DLD1 (cell line): ENCODE measurements around the gene MBD6.
"Not testable (repeated sequence)": the region's sequence is repeated elsewhere in the genome, so short reads cannot be mapped to it uniquely, and the experiment has no call there.

ENCODE experiments used
- in situ Hi-C: cut with HindIII; loops from 2 replicates; pipeline ENCODE4 v1.10.0; 2017; ENCODE audit warnings: low sequenced_read_pairs

Gene MBD6

GRCh38 chr12:57548488-57548887 is 25.9 kb downstream of the MBD6 start:
- in situ Hi-C loops: no loop called here

GRCh38 chr12:57549203-57549908 is 26.7 kb downstream of the MBD6 start:
- in situ Hi-C loops: no loop called here

GRCh38 chr12:57549909-57550640 is 27.5 kb downstream of the MBD6 start, which contains the start of gene KIF5A:
KIF5A (plus strand) TSS chr12:57550044; CDS start chr12:57550272, 228 bp downstream.
- in situ Hi-C loops: no loop called here

DNA sequence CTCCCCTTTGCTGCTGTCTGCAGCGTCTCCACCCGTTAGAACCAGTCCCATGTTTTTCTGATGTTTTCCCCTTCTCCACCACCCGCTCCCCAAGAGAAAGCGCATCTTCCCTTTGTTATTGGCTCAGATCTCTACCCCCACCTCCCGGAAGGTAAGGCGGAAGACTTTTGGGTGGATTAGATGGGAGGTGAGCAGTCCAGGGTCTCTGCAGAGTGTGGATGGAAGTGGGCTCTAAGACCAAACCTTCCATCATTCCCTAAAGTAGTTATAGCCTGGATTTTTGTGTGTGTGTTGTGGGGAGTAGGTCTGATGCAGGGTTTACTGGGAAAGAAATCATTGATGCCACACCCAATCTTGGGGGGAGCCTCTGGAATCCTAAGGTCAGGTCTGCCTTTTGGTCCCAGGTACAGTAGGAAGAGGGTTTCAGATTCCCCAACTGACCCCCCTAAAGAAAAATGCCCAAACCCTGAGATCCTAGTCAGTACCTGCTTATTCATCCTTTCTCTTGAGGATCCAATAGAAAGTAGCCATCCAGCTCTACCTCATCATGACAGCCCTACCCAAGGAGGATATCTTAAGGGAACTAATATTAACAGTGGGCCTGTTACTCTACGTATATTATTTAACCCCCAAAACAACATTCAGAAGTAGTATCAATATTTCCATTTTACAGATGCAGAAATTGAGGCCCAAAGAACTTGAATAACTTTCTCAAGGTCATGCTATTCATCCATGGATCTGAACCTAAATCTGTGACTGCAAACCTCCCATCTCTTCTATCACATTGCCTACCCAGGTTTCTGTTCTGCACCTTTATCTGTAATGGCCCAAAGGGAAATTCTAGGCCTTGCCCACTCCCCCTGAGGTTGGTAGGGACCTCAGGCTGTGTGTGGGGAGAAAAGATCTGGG is 28.3 kb downstream of the MBD6 start:
- in situ Hi-C loops: no loop called here

- in situ Hi-C loops: no loop called here
Measured at GRCh38 chr12:57551637-57552305, 29.1 kb downstream of the MBD6 start.

DNA sequence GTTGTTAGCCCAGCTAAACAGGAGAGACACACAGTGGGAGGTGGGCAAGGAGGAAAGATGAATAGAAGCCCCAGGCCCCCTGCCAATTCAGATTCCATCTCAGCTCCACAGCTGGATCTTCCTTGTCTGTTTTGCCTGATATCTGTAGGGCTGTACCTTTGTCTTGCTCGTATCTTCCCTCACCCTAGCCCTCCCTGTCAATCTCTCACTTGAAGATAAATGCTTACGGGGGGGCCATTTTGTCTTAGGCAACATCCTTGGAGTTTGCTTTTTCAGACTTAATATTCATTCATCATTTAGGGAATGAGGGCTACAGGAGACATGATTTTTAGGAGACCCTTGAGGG is 29.7 kb downstream of the MBD6 start:
- in situ Hi-C loops: no loop called here

- in situ Hi-C loops: no loop called here
Measured at GRCh38 chr12:57552835-57553313, 30.2 kb downstream of the MBD6 start.

DNA sequence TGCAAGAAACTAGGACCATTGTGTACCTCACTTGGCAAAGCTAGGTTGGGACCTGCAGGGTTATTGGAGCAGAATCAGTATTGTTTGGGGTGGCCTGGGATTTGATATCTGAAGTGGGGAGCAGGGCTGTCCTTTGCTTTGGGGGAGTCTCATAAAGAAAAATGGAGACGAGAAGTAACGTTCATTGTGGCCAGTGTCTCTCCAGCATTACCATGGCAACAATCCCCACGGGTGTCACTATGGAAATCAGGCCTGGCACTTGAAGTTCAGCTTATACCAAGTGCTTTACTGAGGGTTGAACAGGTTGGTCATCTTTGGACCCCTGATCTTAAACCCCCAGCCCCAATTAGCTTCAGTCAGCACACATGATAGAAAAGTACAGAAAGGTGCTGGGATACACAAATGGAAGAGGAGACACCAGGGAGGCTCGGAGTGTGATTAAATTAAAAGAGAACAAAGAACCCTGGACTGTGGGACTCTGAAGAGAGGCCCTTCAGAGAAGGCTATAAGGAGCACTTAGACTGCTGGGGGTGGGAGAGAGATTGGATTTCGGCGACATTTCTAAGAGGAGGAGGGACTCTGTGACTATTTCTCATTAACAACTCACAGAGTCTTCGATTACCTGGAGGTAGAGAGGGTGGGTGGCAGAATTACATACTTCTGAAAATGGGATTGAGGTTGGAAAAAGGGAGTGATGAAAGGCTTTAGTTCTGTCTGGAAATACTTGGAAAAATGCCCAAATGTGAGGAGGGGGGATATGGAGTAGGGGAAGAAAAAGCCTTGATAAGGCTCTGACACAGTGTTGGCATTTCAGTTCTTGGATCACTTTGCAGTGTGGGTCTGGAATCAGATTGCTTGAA is 30.9 kb downstream of the MBD6 start:
- in situ Hi-C loops: no loop called here

DNA sequence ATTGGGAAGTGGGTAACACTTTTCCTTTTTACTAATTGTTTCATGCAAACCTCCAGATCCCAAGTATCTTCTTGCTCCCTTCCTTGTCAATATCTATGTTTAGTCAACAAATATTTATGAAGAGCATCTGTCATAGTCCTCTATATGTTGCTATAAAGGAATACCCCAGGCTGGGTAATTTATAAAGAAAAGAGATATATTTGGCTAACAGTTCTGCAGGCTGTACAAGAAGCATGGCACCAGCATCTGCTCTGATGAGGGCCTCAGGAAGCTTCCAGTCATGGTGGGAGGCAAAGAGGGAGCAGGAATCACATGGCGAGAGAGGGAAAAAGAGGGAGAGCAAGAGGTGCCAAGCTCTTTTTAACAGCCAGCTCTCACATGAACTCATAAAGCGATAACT is 31.8 kb downstream of the MBD6 start:
- in situ Hi-C loops: no loop called here

DNA sequence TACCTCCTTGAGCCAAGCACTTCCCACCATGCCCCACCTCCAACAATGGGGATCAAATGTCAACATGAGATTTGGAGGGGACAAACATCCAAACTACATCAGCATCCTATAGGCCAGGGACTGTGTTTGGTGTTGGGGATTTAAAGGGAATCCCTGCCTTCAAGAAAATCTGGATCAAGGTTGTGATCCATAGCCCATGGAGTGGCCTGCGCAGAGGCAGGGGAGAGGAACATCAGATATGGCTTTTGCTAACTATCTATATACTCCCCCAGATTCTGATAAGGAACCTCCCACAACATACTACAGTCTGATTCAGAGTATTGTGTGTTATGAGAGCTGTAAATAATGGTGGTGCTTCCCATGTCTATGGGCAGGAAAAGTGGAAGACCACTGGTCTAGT is 32.3 kb downstream of the MBD6 start:
- in situ Hi-C loops: no loop called here

DNA sequence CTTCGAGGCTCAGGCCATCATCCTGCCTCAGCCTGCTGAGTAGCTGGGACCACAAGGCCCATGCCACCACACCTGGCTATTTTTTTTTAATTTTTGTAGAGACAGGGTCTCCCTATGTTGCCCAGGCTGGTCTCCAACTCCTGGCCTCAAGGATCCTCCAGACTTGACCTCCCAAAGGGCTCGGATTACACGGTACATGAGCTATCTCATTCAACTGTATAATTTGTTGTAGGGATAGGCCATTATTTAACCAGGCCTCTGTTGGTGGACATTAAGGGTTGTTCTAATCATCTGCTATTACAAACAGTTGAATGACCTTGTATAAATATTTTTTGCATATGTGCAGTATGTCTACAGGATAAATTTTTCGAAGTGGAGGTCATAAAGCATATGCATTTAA is 36.2 kb downstream of the MBD6 start:
- in situ Hi-C loops: no loop called here

- in situ Hi-C loops: no loop called here
Measured at GRCh38 chr12:57560516-57560915, 37.9 kb downstream of the MBD6 start.

- in situ Hi-C loops: not testable (repeated sequence)
Measured at GRCh38 chr12:57561117-57561516, 38.5 kb downstream of the MBD6 start.

- in situ Hi-C loops: no loop called here
Measured at GRCh38 chr12:57563358-57563757, 40.7 kb downstream of the MBD6 start.

GRCh38 chr12:57564178-57564740 is 41.6 kb downstream of the MBD6 start:
- in situ Hi-C loops: no loop called here

DNA sequence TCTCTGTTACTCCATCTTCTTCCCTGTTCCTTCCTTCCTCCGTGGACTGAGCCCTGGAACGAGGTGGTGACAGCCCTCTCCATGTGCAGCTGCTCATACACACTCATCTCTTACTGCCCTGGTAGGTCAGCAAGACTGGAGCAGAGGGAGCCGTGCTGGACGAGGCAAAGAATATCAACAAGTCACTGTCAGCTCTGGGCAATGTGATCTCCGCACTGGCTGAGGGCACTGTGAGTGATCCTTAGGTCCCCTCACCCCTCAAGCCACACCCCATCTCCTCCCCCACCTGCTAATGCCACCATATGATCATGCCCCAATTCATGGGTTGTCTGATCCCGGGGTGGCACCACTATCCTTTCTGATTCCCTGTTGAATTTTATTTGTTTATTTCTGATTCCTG is 46.2 kb downstream of the MBD6 start:
- in situ Hi-C loops: no loop called here

- in situ Hi-C loops: no loop called here
Measured at GRCh38 chr12:57569858-57570257, 47.2 kb downstream of the MBD6 start.

- in situ Hi-C loops: not testable (repeated sequence)
Measured at GRCh38 chr12:57570438-57570837, 47.8 kb downstream of the MBD6 start.

- in situ Hi-C loops: no loop called here
Measured at GRCh38 chr12:57571926-57572762, 49.5 kb downstream of the MBD6 start.
